C4-2B (cell line): ENCODE results near the gene RNF5.

ENCODE experiments used
- H3K27ac ChIP-seq: fragments of 450-650 bp; 2 replicates; pipeline ENCODE4 v1.5.1; 2017
- ZFX ChIP-seq: fragments of 450-650 bp; IDR thresholded peaks from 2 replicates; pipeline ENCODE4 v1.6.1; 2017
- TF ChIP-seq, protein P1 (sequence below): fragments of 450-650 bp; conservative IDR thresholded peaks from 2 replicates; pipeline ENCODE4 v1.5.1; 2017; ENCODE audit warnings: mild to moderate bottlenecking

RNF5 gene

DNA sequence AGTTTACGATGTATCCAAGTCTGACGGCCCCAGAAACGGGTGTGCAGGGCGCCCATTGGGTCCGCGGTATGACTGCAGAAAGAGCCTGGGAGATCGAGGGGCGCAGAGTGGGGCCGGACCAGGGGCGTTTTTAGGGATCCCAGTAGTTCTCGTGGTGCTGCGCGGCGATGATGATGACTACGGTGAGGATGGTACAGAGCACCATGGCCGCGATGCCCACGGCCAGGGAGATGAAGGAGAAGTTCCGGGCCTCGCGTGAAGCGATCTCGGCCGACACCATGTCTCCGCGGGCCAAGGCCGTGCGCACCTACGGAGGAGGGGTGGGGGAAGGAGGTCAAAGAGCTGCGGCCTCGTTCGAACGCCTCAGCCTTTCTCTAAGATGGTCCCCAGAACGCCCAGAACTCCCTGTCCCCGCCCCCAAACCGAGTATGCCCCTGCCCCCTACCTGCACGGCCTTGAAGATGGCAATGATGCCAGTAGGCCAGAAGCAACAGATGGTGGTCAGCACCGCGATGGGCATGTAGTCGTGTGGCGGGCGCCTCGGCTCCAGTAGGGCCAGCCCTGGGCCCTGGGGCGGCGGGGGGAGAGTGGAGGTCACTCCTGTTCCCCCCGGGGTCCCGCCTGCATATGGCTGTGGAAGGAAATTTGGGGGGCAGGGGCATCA is 29.0 kb upstream of the RNF5 start:
- TF ChIP-seq, protein P1, sequence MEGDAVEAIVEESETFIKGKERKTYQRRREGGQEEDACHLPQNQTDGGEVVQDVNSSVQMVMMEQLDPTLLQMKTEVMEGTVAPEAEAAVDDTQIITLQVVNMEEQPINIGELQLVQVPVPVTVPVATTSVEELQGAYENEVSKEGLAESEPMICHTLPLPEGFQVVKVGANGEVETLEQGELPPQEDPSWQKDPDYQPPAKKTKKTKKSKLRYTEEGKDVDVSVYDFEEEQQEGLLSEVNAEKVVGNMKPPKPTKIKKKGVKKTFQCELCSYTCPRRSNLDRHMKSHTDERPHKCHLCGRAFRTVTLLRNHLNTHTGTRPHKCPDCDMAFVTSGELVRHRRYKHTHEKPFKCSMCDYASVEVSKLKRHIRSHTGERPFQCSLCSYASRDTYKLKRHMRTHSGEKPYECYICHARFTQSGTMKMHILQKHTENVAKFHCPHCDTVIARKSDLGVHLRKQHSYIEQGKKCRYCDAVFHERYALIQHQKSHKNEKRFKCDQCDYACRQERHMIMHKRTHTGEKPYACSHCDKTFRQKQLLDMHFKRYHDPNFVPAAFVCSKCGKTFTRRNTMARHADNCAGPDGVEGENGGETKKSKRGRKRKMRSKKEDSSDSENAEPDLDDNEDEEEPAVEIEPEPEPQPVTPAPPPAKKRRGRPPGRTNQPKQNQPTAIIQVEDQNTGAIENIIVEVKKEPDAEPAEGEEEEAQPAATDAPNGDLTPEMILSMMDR: no peak
- TF ChIP-seq ZFX: no peak
- no peak overlapping the region for H3K27ac ChIP-seq

DNA sequence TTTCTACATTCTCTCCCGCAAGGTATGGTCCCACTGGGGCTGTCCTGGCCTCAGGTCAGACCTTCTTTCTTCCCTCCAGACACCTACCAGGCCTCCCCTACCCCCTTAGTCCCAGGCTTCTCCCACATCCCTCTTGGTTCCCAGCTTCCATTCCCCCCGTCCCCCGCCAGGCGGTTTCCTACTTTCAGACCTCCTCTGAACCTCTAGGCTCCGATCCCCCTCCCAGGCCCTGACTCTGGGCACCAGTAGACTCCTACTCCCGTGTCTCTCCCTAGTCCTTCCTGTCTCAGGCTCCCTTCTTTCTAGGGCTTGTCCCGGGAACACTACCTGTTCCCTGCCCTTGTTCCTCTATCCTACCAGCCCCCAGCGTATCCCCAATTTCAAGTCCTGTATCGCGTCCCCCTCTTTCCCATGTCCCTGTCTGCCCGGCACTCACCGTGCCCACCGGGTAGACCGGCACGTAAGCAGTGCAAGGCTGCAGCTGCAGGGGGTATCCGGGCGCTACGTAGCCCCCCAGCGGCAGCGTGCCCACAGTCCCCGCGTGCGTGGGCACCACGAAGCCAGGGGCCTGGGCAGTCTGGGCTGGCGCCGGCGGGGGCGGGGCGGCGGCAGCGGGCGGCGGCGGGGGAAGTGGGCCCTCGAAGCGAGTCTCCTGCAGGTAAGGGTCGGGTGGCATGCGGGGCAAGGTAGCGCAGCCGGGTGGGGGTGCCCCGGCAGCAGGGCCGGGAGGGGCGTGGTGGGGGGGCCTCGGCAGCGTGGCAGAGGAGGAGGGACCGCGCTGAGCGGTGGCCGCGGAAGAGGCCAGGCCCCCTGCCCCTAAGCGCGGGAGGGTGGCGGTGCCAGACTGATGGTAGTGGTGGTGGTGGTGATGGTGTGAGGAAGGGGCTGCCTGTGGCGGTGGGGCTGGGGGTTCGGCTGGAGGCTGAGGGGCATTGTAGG is 28.0 kb upstream of the RNF5 start:
- TF ChIP-seq ZFX: no peak
- TF ChIP-seq, protein P1: no peak
- H3K27ac ChIP-seq: no peak overlapping the region

DNA sequence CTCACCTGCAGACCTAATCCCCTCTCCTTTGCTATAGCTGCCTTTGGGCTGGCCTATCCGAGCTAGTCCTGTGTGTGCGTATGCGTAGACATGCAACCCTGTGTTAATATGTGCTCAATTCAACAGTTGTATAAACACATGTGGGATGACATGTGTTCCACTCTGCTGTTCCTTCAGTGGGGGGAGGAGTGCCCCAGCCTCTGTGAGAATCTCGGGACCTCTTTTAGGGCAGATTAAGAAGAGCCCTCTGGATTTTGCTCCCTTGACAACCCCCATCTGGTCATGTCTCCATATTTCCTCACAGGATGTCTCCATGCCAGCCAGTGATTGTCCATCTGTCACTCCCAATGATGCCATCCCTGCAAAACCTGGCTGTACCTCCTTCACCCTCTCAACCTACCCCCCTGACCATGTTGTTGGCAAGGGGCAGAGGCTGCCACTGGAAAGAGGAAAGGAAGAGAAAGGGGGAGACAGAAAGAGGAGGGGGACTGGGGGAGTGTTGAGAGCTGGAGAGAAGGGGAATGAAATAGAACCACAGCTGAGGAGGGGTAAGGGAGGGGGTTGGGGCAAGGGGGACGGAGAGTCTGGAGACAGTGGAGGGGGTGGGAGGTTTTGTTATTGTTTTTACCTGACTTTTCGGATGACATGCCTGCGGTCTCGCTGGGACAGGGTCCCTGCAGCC is 26.9 kb upstream of the RNF5 start:
- no peak overlapping the region for H3K27ac ChIP-seq
- TF ChIP-seq, protein P1: no peak
- no peak for TF ChIP-seq ZFX

DNA sequence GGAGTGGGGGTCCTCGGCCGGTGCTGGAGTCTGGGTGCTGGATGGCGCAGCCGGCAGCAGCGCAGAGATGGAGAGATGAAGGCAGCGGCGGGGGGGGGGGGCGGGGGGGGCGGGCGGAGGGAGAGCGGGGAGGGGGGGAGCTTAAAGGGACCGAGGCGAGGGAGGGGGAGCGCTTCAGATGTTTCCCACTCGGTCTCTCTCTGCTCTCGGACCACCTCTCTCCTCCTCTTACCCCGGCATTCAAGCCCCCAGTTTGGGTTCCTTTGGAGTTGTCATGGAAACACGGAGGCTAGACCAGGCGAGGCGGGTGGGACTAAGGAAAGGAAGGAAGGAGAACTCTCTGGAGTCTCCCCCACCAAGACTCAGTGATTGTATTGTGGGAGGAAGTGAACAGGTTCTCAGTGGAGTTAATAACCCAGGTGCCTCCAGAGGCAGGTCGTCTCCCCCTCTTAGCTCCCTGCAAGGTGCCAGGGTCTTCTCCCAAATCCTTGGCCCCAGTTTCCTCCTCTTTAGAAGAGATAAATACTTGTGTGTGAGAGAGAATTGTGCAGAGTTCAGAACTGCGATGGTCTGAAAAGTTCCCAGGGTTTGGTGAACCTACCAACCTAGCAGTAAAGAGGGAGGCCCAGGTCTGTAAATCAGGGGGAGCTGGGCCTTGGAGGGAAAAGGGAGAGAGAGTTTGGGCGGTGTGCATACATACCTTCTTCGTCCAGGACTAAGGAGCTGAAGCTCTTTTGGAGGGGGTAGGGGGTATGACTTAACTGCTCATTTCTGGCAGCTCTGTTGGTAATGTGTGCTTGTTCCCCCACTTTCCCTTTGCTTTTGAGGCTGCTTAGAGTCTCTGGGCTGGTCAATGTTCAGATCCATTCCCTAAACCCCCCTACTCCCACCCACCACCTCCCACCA is 26.1 kb upstream of the RNF5 start, which contains the start of gene PRRT1:
PRRT1 (minus strand) TSS at position 77 of the 906 bp plus-strand sequence. CDS start 112 bp downstream, outside the sequence.
- TF ChIP-seq, protein P1: no peak
- TF ChIP-seq ZFX: no peak
- H3K27ac ChIP-seq: no peak within 1 kb of the TSS

DNA sequence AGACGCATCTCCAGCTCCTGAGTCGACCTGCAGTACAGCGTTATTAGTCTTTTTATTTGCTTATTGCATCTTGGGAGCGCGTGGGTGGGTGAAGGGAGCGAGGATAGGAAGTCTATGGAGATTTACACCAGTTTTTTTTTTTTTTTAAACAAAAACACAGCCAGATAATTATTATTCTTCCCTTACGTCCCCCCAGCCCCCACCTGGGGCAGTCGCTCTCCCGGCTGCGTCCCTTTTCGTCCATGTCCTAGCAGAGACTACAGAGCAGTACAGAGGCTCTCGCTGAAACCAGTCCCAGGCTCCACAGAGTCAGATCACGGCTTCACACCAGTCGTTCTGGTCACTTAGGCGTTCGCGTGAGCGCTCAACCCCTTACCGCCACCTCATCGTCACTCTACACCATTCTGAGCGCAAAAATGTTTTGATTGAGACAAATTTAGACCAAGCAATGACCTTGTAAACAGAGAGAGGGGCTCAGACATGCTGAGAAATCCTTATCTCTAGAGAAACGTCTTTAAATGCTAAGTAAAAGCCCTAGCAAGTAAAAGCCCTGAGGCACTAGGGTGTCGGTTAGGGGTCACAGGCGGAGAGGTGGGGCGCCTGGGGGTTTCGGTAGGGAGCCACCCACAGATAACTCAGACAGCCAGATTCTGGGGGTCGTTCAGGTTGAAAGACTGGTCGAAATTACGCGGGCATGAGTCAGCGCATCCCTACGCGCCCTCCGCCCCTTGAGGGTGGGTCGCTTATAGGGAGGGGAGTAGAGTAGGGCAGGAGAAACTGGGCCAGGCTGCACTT is 25.2 kb upstream of the RNF5 start:
- TF ChIP-seq ZFX: no peak
- TF ChIP-seq, protein P1: no peak
- H3K27ac ChIP-seq: peak overlapping the region; percentile 83
